Fibroblast of pulmonary artery (primary cell): ENCODE data around the gene SLC9A7.
A peak's percentile ranks its signal among the peaks of the same experiment; 100 is the strongest.

ENCODE experiments used
- DNase-seq: peaks from one replicate; pipeline ENCODE4 v3.0.0-alpha.2; 2010; ENCODE audit warnings: low read depth
- H3K4me3 ChIP-seq: replicated peaks from 2 replicates; pipeline ENCODE4 v1.5.1; 2011; ENCODE audit warnings: low read depth, mild to moderate bottlenecking, control low read depth, low read length, moderate library complexity
- CTCF ChIP-seq: IDR thresholded peaks from 2 replicates; pipeline ENCODE4 v1.5.1; 2011; ENCODE audit warnings: mild to moderate bottlenecking, control low read depth, low read length, inconsistent platforms; ENCODE audit errors: missing control alignments

The SLC9A7 gene

GRCh38 chrX:46627711-46628419 lies 131.1 kb downstream of the SLC9A7 start:
- no peak for TF ChIP-seq CTCF
- DNase-seq = peak; percentile 40
- H3K4me3 ChIP-seq = no peak overlapping the region

DNA sequence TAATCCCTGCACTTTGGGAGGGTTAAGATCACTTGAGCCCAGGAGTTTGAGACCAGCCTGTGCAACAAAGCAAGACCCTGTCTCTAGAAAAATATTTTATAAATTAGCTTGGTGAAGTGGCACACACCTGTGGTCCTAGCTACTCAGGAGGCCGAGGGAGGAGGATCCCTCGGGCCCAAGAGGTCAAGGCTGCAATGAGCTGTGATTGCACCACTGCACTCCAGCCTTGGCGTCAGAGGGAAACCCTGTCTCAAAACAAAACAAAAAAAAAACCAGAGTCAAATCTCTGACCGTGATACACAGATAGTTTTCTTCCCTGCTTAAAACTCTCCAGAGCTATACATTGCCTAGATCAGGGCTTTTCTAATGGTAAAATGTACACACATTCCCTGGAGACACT lies 131.9 kb downstream of the SLC9A7 start:
- TF ChIP-seq CTCF = no peak
- H3K4me3 ChIP-seq = no peak overlapping the region
- DNase-seq = no peak

DNA sequence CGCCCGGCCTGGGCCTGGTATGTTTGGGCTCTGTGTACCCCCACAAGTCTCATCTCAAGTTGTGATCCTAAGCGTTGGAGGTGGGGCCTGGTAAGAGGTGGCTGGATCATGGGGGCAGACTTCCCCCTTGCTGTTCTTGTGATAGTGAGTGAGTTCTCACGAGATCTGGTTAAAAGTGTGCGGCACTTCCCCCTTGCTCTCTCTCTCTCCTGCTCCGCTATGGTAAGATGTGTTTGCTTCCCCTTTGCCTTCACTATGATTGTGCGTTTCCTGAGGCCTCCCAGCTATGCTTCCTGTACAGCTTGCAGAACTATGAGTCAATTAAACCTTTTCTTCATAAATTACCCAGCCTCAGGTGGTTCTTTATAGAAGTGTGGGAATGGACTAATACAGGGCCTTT lies 132.4 kb downstream of the SLC9A7 start:
- no peak for TF ChIP-seq CTCF
- DNase-seq = peak; percentile 41

DNA sequence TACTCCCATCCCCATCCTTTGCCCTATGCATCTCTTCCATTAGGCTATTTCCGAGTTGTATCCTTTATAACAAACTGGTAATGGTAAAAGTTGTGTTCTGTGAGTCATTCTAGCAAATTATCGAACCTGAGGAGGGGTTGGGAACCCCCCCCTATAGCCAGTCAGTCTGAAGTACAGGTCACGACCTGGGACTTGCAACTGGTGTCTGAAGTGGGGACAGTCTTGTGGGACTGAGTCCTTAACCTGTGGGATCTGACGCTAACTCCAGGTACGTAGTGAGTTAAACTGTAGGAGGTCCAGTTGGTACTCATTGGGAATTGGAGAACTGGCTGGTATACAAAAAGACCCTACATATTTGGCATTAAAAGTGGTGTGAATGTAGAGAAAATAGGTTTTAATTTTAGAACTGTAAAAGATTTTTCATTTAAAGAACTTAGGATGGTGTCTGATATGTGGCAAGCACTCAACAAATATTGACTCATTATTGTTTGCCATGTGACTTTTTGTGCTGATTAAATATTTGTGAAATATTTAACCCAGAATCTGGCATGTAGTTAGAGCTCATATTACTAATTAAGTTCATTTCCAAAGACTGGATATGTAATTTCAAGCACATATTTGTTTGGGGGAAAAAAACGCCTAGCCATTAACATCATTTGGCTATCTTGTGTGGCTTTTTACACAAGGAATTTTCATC lies 134.7 kb downstream of the SLC9A7 start:
- DNase-seq = no peak
- no peak for TF ChIP-seq CTCF
- H3K4me3 ChIP-seq = no peak overlapping the region

More for the DNA sequence above, 132.4 kb downstream of the SLC9A7 start:
- H3K4me3 ChIP-seq = no peak overlapping the region

- DNase-seq = no peak
- no peak overlapping the region for H3K4me3 ChIP-seq
- no peak for TF ChIP-seq CTCF
Measured at GRCh38 chrX:46621572-46621971, 137.3 kb downstream of the SLC9A7 start.

DNA sequence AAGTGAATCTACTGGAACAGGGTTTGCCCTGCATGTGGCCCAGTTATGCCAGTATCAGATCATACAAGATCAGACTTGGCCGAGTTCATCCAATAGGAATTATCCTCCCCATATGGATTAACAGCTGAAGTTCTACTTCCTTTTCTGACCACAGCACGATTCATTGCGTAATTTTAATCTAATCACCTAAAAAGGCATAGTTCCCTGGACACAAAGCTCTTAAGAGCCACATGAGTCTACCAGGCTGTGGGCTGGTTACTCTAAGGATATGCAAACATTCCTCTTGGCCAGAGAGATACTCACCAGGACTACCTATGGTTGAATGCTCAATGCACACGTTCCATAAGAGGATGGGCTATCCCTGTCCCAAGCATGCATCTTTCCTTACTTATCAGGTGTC lies 138.4 kb downstream of the SLC9A7 start:
- peak; percentile 58 for DNase-seq
- H3K4me3 ChIP-seq = no peak overlapping the region
- no peak for TF ChIP-seq CTCF

- H3K4me3 ChIP-seq = no peak overlapping the region
- no peak for TF ChIP-seq CTCF
- no peak for DNase-seq
Measured at GRCh38 chrX:46618947-46619346, 140.0 kb downstream of the SLC9A7 start.
